Activated naive CD8-positive, alpha-beta T cell treated with anti-CD3 and anti-CD28 coated beads for 36 hours (primary cell): ENCODE results near the gene COL4A2. TPM values are rescaled to one million over a fixed set of nuclear protein-coding genes. Genes with fewer than 3 reads are reported as not detected.

Experiments used
- DNase-seq: peaks from one replicate; pipeline ENCODE4 v3.0.0; 2021
- H3K27ac Mint-ChIP-seq: one replicate; pipeline ENCODE4 v1.8.0; 2022; ENCODE audit warnings: mild to moderate bottlenecking, moderate library complexity, mixed read lengths
- H3K27me3 Mint-ChIP-seq: one replicate; pipeline ENCODE4 v1.8.0; 2022; ENCODE audit warnings: mild to moderate bottlenecking, mixed read lengths
- H3K36me3 Mint-ChIP-seq: one replicate; pipeline ENCODE4 v1.8.0; 2021; ENCODE audit warnings: mild to moderate bottlenecking, mixed read lengths
- H3K4me1 Mint-ChIP-seq: one replicate; pipeline ENCODE4 v1.8.0; 2021; ENCODE audit warnings: mixed read lengths
- H3K4me3 Mint-ChIP-seq: one replicate; pipeline ENCODE4 v1.8.0; 2022; ENCODE audit warnings: mild to moderate bottlenecking, moderate library complexity, mixed read lengths
- H3K9me3 Mint-ChIP-seq: one replicate; pipeline ENCODE4 v1.8.0; 2022; ENCODE audit warnings: mixed read lengths
- total RNA-seq, 2 experiments: library from RNA; stranded (reverse); gene quantifications; one replicate each; pipeline ENCODE4 v1.2.3, GENCODE V29; 2021

Gene COL4A2
- total RNA-seq, 2 experiments from 2014 or later, result not detected

- H3K4me3 Mint-ChIP-seq, result no peak overlapping the region
- H3K27ac Mint-ChIP-seq, result no peak overlapping the region
- peaks cover 17% of the 10 kb centered on the region for H3K27me3 Mint-ChIP-seq
- H3K36me3 Mint-ChIP-seq, result no peaks in the 10 kb centered on the region
- no peaks in the 10 kb centered on the region for H3K9me3 Mint-ChIP-seq
- H3K4me1 Mint-ChIP-seq, result no peaks in the 10 kb centered on the region
- no peak for DNase-seq
Observed at GRCh38 chr13:110367620-110368019, 60.5 kb downstream of the COL4A2 start.

DNA sequence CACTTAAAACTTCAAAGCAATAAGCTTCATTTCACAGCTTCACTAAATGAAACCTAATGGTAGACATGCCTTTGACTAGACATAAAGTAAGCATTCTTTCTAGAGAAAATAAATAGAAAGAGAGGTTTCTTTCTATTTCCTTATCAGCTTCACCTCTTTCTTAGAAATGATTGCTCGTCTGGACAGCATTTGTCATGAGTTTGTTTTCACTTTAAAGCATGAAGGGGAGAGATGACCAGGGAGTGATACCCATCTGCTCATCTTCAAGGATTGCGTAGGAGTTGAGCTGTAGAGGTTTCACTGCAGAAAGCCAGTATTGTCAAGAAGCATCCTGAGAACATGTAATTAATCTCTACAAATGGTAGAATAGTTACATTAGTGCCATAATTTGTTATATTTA, 61.3 kb downstream of the COL4A2 start:
- peaks cover 17% of the 10 kb centered on the region for H3K27me3 Mint-ChIP-seq
- no peaks in the 10 kb centered on the region for H3K4me1 Mint-ChIP-seq
- H3K4me3 Mint-ChIP-seq, result no peak overlapping the region
- H3K36me3 Mint-ChIP-seq, result no peaks in the 10 kb centered on the region
- H3K27ac Mint-ChIP-seq, result no peak overlapping the region
- no peaks in the 10 kb centered on the region for H3K9me3 Mint-ChIP-seq
- no peak for DNase-seq

DNA sequence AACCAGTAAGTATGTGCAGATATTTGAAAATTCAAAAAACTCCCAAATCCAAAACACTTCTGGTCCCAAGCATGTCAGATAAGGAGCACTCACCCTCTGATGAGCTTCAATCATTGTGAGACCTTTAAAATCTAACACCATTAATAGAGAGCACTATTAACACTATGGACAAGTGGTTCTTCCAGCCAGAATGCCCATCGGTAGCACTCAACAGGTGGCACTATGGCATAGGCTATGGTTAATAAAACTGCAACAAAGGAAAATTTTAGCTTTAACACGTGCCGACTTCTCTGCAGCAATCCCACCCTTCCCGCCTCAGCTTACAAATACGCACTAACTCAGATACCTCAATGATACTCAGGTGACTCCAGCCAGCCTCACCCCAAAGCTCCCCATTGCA, 62.3 kb downstream of the COL4A2 start:
- Mint-ChIP-seq H3K4me3 (no peak overlapping the region), H3K27ac (no peak overlapping the region), H3K27me3 (peaks cover 26% of the 10 kb centered on the region), H3K36me3 (no peaks in the 10 kb centered on the region), H3K4me1 (no peaks in the 10 kb centered on the region), H3K9me3 (no peaks in the 10 kb centered on the region)
- no peak for DNase-seq

- DNase-seq, result no peak
- H3K4me3 Mint-ChIP-seq, result no peak overlapping the region
- no peak overlapping the region for H3K27ac Mint-ChIP-seq
- H3K4me1 Mint-ChIP-seq, result no peaks in the 10 kb centered on the region
- H3K9me3 Mint-ChIP-seq, result no peaks in the 10 kb centered on the region
- no peaks in the 10 kb centered on the region for H3K36me3 Mint-ChIP-seq
- H3K27me3 Mint-ChIP-seq, result peaks cover 39% of the 10 kb centered on the region
Observed at GRCh38 chr13:110371550-110372465, 64.7 kb downstream of the COL4A2 start.

- no peak for DNase-seq
- Mint-ChIP-seq H3K4me3 (no peak overlapping the region), H3K4me1 (no peaks in the 10 kb centered on the region), H3K36me3 (no peaks in the 10 kb centered on the region), H3K9me3 (no peaks in the 10 kb centered on the region), H3K27ac (no peak overlapping the region), H3K27me3 (peaks cover 39% of the 10 kb centered on the region)
Observed at GRCh38 chr13:110372676-110373075, 65.6 kb downstream of the COL4A2 start.

GRCh38 chr13:110373617-110374016, 66.5 kb downstream of the COL4A2 start:
- no peak for DNase-seq
- no peak overlapping the region for H3K4me3 Mint-ChIP-seq
- no peaks in the 10 kb centered on the region for H3K36me3 Mint-ChIP-seq
- H3K27ac Mint-ChIP-seq, result no peak overlapping the region
- no peaks in the 10 kb centered on the region for H3K9me3 Mint-ChIP-seq
- no peaks in the 10 kb centered on the region for H3K4me1 Mint-ChIP-seq
- H3K27me3 Mint-ChIP-seq, result peaks cover 39% of the 10 kb centered on the region

DNA sequence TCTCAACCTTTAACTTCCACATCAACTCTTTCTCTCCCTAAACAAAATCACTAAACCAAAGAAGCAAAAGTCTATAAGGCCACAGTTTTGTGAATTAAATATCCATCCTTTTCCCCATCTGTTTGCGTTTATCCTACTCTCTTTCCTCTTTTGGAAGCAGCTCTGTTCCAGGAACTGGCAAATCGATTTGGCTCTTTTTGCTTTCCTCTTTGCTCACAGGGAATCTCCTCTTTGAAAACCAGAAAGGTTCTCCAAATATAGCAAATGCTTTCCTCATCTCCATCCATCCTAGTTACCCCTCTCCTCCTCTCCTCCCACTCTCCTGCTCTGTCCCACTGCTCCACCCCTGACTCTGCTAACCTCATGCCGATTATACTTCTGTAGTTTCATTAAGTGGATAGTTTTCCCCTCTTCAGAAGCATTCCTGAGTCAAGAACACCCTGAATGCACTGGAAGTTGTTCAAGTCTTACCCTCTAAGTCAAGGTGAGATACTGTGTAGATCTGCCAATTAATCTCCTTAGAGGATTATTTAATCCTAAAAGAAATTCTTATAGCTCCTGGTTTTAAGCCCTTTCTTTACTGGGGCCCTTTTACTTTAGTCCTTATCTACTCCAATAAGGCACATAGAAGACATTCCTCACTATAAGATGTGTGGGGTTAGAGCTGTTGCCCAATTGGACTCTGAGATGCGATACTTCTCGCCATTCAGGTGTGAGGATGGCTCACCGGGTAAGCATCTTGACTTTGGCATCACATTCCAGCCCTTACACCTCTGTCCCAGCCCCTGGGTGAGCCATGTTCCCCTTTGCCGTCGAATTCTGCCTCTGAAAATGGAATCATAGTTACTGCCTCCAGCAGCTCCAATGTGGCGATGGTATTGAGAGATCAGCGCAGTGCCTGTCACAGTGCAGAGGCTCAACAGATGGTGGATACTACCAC, 67.6 kb downstream of the COL4A2 start:
- Mint-ChIP-seq H3K4me3 (no peak overlapping the region), H3K27me3 (peaks cover 39% of the 10 kb centered on the region)

GRCh38 chr13:110376120-110376519, 69.0 kb downstream of the COL4A2 start:
- Mint-ChIP-seq H3K4me3 (no peak overlapping the region), H3K4me1 (no peaks in the 10 kb centered on the region), H3K27me3 (peaks cover 34% of the 10 kb centered on the region), H3K27ac (no peak overlapping the region), H3K36me3 (no peaks in the 10 kb centered on the region), H3K9me3 (peaks cover 8% of the 10 kb centered on the region)
- DNase-seq, result no peak

More for the DNA sequence above, 67.6 kb downstream of the COL4A2 start:
- no peak overlapping the region for H3K27ac Mint-ChIP-seq
- no peaks in the 10 kb centered on the region for H3K36me3 Mint-ChIP-seq
- no peak for DNase-seq
- no peaks in the 10 kb centered on the region for H3K4me1 Mint-ChIP-seq
- H3K9me3 Mint-ChIP-seq, result no peaks in the 10 kb centered on the region

- Mint-ChIP-seq H3K27ac (no peak overlapping the region), H3K4me1 (no peaks in the 10 kb centered on the region), H3K36me3 (no peaks in the 10 kb centered on the region), H3K9me3 (peaks cover 11% of the 10 kb centered on the region), H3K4me3 (no peak overlapping the region), H3K27me3 (peaks cover 45% of the 10 kb centered on the region)
- DNase-seq, result no peak
Observed at GRCh38 chr13:110377178-110377825, 70.2 kb downstream of the COL4A2 start.

DNA sequence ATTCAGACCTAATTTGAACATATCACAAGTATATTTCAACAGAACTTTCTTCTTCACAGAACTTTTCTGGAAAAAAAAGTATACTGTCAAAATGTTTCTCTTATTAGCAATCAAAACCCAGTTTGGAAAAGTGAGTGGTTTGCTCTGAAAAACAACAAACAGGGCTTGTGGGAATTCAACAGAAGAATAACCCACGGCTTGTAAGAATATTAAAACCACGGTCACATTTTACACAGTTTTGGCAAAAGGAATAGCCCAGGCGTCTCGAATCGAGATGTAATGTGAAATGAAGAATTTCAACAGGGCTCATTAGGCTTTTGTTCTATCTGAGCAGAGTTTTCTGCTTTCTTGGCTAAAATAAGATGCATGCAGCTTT, 70.7 kb downstream of the COL4A2 start:
- Mint-ChIP-seq H3K36me3 (no peaks in the 10 kb centered on the region), H3K4me3 (no peak overlapping the region), H3K27ac (no peak overlapping the region), H3K9me3 (peaks cover 11% of the 10 kb centered on the region), H3K4me1 (no peaks in the 10 kb centered on the region), H3K27me3 (peaks cover 42% of the 10 kb centered on the region)
- DNase-seq, result no peak

DNA sequence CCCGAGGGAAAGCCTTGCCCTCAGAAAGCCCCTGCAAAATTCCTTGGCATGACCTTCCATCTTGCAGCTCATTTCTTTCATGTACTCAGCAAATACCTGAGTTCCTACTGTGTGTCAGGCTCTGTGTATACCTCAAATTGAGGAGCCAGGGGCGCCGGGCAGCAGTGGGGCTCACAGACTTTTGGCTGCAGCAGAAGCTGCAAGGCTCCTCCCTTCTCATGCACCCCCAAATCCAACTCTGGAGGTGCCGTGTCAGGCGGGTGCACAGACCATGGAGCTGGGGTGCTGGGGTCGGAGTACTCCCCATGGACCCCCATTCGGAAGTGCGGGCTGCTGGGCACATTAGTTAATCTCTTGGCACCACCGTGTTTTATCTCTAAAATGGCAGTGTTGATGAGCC, 72.3 kb downstream of the COL4A2 start:
- H3K36me3 Mint-ChIP-seq, result no peaks in the 10 kb centered on the region
- H3K27ac Mint-ChIP-seq, result no peak overlapping the region
- no peak overlapping the region for H3K4me3 Mint-ChIP-seq
- no peaks in the 10 kb centered on the region for H3K4me1 Mint-ChIP-seq
- peaks cover 28% of the 10 kb centered on the region for H3K27me3 Mint-ChIP-seq
- no peak for DNase-seq
- H3K9me3 Mint-ChIP-seq, result peaks cover 11% of the 10 kb centered on the region

- Mint-ChIP-seq H3K9me3 (peaks cover 14% of the 10 kb centered on the region), H3K4me1 (no peaks in the 10 kb centered on the region), H3K27ac (no peak overlapping the region), H3K36me3 (no peaks in the 10 kb centered on the region), H3K4me3 (no peak overlapping the region), H3K27me3 (peaks cover 29% of the 10 kb centered on the region)
- DNase-seq, result no peak
Observed at GRCh38 chr13:110379905-110380341, 72.8 kb downstream of the COL4A2 start.

DNA sequence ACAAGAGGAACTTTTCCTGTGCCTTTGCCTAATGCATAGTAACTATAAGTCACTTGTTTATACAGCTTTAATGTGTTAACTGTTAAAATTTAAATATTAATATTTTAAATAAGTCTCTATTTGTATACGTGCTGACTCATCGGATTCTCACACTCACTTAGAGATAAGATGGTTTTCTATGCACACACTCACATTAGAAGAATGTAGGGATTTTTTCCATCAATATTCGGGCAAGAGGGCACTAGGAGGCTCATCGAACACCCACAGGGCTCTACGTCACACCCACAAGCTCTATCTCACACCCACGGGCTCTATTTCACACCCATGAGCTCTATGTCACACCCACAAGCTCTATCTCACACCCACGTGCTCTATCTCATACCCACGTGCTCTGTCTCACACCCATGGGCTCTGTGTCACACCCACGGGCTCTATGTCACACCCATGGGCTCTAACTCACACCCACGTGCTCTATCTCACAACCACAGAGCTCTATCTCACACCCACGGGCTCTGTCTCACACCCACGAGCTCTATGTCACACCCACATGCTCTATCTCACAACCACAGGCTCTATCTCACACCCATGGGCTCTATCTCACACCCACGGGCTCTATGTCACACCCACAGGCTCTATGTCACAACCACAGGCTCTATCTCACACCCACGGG, 73.4 kb downstream of the COL4A2 start:
- Mint-ChIP-seq H3K4me1 (no peaks in the 10 kb centered on the region), H3K36me3 (no peaks in the 10 kb centered on the region), H3K27ac (no peak overlapping the region), H3K4me3 (no peak overlapping the region), H3K27me3 (peaks cover 23% of the 10 kb centered on the region), H3K9me3 (peaks cover 16% of the 10 kb centered on the region)
- no peak for DNase-seq

DNA sequence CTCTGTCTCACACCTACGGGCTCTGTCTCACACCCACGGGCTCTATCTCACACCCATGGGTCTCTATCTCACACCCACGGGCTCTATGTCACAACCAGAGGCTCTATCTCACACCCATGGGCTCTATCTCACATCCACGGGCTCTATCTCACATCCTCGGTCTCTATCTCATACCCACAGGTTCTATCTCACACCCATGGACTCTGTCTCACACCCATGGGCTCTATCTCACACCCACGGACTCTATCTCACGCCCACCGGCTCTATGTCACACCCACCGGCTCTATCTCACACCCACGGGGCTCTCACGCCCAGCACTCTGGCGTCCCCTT, 73.9 kb downstream of the COL4A2 start:
- no peak for DNase-seq
- peaks cover 16% of the 10 kb centered on the region for H3K9me3 Mint-ChIP-seq
- no peaks in the 10 kb centered on the region for H3K36me3 Mint-ChIP-seq
- no peak overlapping the region for H3K27ac Mint-ChIP-seq
- H3K27me3 Mint-ChIP-seq, result peaks cover 21% of the 10 kb centered on the region
- H3K4me1 Mint-ChIP-seq, result no peaks in the 10 kb centered on the region
- H3K4me3 Mint-ChIP-seq, result no peak overlapping the region
